ENCODE measurements around the gene WDR81. TPM values are rescaled to one million over a fixed set of nuclear protein-coding genes. Genes with fewer than 3 reads are reported as not detected.

Gene WDR81
- total and polyA plus RNA-seq, 10 of the 15 experiments (the other 5 are each of a cell fraction or from before 2014, with no cell fraction given) = 0.13 to 22.4 (median 7.3) TPM; not detected in 1

GRCh38 chr17:1742371-1743087, 18.0 kb downstream of the WDR81 start, which contains the start of gene SERPINF2 (continued):
- TF ChIP-seq SPI1 (IDR thresholded peaks at IDR 0.05; ENCODE audit: borderline replicate concordance, insufficient read depth, low read depth, low read length) (no peak), ZNF24 (IDR thresholded peaks at IDR 0.05) (no peak), SKIL (IDR thresholded peaks at IDR 0.05; ENCODE audit: low read depth, poor library complexity, severe bottlenecking) (no peak), HSF1 (IDR thresholded peaks at IDR 0.05; ENCODE audit: low read depth, low read length) (no peak), HDGF (IDR thresholded peaks at IDR 0.05) (no peak), ASH2L (IDR thresholded peaks at IDR 0.05; ENCODE audit: borderline replicate concordance, low read depth) (no peak), SMAD5 (IDR thresholded peaks at IDR 0.05; ENCODE audit: low read depth) (no peak), RELA (IDR thresholded peaks at IDR 0.05; ENCODE audit: borderline replicate concordance, partially characterized antibody) (no peak), BCL3 (IDR thresholded peaks at IDR 0.05; ENCODE audit: borderline replicate concordance, insufficient read depth, low read depth, low read length, poor library complexity, severe bottlenecking) (no peak)

All from GM12878 (cell line).